DOHH2 (cell line): ENCODE results near the gene DLGAP1.

Experiments
- CTCF ChIP-seq: fragments of 200-600 bp; sonication (generic); IDR thresholded peaks from one replicate; pipeline ENCODE4 v1.5.1; 2014; ENCODE audit warnings: antibody characterized with exemption, mild to moderate bottlenecking, low read depth, low read length; ENCODE audit not compliant: poor library complexity, severe bottlenecking
- EZH2phosphoT487 ChIP-seq: fragments of 200-600 bp; sonication (generic); IDR thresholded peaks from 2 replicates; pipeline ENCODE4 v1.6.1; 2017; ENCODE audit warnings: borderline replicate concordance, mild to moderate bottlenecking, antibody characterized with exemption, low read length, moderate library complexity, mixed read lengths

GRCh38 chr18:4271952-4272351 lies 183.2 kb downstream of the DLGAP1 start:
- no peak for TF ChIP-seq CTCF
- no peak for TF ChIP-seq EZH2phosphoT487
